SU-DHL-6 (cell line): Measurements from ENCODE around the gene RHOJ.
"Not testable (repeated sequence)": the region's sequence is repeated elsewhere in the genome, so short reads cannot be mapped to it uniquely, and the experiment has no call there.

Source experiments
- H2AFZ ChIP-seq: fragments of 200-600 bp; sonication (generic); 2 replicates; pipeline ENCODE4 v1.6.1; 2014; ENCODE audit warnings: low read depth, mild to moderate bottlenecking, moderate library complexity, mixed read lengths, antibody characterized with exemption, low read length; ENCODE audit not compliant: severe bottlenecking
- H3F3A ChIP-seq: fragments of 200-600 bp; shearing (Covaris generic); 2 replicates; pipeline ENCODE4 v1.6.0; 2016; ENCODE audit warnings: antibody characterized with exemption, mild to moderate bottlenecking; ENCODE audit not compliant: insufficient read depth
- H3K27ac ChIP-seq: fragments of 200-600 bp; sonication (generic); 2 replicates; pipeline ENCODE4 v1.5.1; 2016; ENCODE audit warnings: low read depth, mild to moderate bottlenecking, low read length, moderate library complexity, mixed read lengths
- H3K27me3 ChIP-seq: fragments of 200-600 bp; sonication (generic), shearing (Covaris generic); 2 replicates; pipeline ENCODE4 v1.6.0; 2014; ENCODE audit warnings: mild to moderate bottlenecking, low read length
- H3K36me3 ChIP-seq: fragments of 200-600 bp; sonication (generic); 2 replicates; pipeline ENCODE4 v1.6.1; 2014; ENCODE audit warnings: mild to moderate bottlenecking, low read length, mixed read lengths
- H3K4me2 ChIP-seq: fragments of 300-600, 200-600 bp; shearing (Covaris generic), sonication (generic); 2 replicates; pipeline ENCODE4 v1.6.0; 2014; ENCODE audit warnings: low read length, low read depth, mild to moderate bottlenecking; ENCODE audit not compliant: poor library complexity, severe bottlenecking
- H3K4me3 ChIP-seq: fragments of 200-600 bp; sonication (generic); 2 replicates; pipeline ENCODE4 v1.5.1; 2014; ENCODE audit warnings: antibody characterized with exemption, low read length, mild to moderate bottlenecking, mixed read lengths; ENCODE audit not compliant: insufficient read depth, poor library complexity, severe bottlenecking
- H3K79me2 ChIP-seq: fragments of 200-600 bp; sonication (generic); 2 replicates; pipeline ENCODE4 v1.6.1; 2014; ENCODE audit warnings: mild to moderate bottlenecking, low read length, moderate library complexity; ENCODE audit not compliant: insufficient read depth
- H3K9ac ChIP-seq: fragments of 200-600 bp; sonication (generic); 2 replicates; pipeline ENCODE4 v1.7.0; 2014; ENCODE audit warnings: mild to moderate bottlenecking, low read length
- H3K9me2 ChIP-seq: fragments of 200-600 bp; sonication (generic); replicated peaks from 2 replicates; pipeline ENCODE4 v1.6.1; 2014; ENCODE audit warnings: low read length; ENCODE audit not compliant: insufficient read depth
- H3K9me3 ChIP-seq: fragments of 200-600 bp; sonication (generic); 2 replicates; pipeline ENCODE4 v1.6.1; 2014; ENCODE audit warnings: low read length, mixed read lengths; ENCODE audit not compliant: insufficient read depth
- H4K20me1 ChIP-seq: fragments of 200-600 bp; sonication (generic); 2 replicates; pipeline ENCODE4 v1.6.1; 2014; ENCODE audit warnings: low read depth, mild to moderate bottlenecking, antibody characterized with exemption, low read length, moderate library complexity, mixed read lengths
- EZH2phosphoT487 ChIP-seq: fragments of 200-600 bp; sonication (generic), shearing (Covaris generic); conservative IDR thresholded peaks from 2 replicates; pipeline ENCODE4 v1.6.1; 2018; ENCODE audit warnings: mild to moderate bottlenecking, antibody characterized with exemption, low read length, moderate library complexity, mixed read lengths
- TF ChIP-seq, protein P1 (sequence below): fragments of 200-600 bp; sonication (generic); IDR thresholded peaks from one replicate; pipeline ENCODE4 v1.5.1; 2017; ENCODE audit warnings: antibody characterized with exemption, mild to moderate bottlenecking, low read length, moderate library complexity; ENCODE audit not compliant: insufficient read depth, poor library complexity, severe bottlenecking

Gene RHOJ

DNA sequence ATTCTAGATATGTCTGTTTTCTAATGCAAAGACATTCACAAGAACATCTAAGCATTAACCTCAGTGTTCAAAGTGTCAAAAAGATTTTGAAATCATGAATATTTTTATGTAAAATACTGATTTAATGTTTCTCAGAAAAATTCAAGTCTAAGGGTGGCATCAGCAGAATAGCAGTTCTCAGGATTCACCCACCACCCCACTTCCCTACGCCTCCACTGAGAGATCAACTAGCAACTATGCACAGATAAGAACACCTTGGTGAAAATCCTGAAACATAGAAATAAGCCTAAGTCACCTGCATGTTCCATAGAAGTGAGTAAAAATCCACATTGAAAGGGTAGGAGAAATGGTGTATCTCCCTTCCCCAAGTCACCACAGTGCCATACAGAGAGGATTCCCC is 40.9 kb upstream of the RHOJ start:
- H3K27me3 ChIP-seq = no peaks in the 10 kb centered on the region

DNA sequence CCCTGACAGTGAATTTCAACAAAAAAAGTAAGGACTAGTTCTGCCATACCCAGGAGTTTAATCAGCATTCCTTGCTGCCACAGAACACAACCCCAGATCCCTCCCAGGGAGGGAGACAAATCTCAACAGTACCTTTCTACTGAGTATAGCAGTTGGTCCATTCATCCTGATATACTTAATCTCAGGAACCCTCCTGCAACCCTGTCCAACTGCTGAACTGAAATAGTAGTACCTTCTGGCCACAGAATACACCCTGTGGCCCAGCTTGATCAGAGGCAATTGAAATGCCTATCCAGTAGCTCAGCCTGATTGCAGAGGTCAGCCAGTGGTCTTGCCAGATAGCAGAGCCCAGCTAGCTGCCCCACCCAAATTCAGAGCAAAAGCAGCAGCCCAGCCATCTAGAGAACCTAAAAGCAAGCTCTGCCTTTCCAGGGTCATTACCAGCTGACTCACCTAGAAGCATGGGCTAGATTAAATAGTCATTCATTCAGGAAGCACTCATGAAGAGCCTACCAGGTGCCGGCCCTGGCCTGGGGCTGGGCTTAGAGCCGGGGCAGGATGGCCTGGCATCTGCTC is 40.0 kb upstream of the RHOJ start:
- no peak overlapping the region for H3K27ac ChIP-seq
- H3F3A ChIP-seq = no peaks in the 10 kb centered on the region
- H3K36me3 ChIP-seq = no peaks in the 10 kb centered on the region
- no peaks in the 10 kb centered on the region for H3K27me3 ChIP-seq
- no peak for TF ChIP-seq EZH2phosphoT487
- TF ChIP-seq, protein P1, sequence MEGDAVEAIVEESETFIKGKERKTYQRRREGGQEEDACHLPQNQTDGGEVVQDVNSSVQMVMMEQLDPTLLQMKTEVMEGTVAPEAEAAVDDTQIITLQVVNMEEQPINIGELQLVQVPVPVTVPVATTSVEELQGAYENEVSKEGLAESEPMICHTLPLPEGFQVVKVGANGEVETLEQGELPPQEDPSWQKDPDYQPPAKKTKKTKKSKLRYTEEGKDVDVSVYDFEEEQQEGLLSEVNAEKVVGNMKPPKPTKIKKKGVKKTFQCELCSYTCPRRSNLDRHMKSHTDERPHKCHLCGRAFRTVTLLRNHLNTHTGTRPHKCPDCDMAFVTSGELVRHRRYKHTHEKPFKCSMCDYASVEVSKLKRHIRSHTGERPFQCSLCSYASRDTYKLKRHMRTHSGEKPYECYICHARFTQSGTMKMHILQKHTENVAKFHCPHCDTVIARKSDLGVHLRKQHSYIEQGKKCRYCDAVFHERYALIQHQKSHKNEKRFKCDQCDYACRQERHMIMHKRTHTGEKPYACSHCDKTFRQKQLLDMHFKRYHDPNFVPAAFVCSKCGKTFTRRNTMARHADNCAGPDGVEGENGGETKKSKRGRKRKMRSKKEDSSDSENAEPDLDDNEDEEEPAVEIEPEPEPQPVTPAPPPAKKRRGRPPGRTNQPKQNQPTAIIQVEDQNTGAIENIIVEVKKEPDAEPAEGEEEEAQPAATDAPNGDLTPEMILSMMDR = no peak
- H3K9ac ChIP-seq = no peak overlapping the region
- H2AFZ ChIP-seq = no peak overlapping the region
- no peaks in the 10 kb centered on the region for H3K9me3 ChIP-seq
- no peak overlapping the region for H3K4me2 ChIP-seq
- H3K79me2 ChIP-seq = no peaks in the 10 kb centered on the region
- H3K4me3 ChIP-seq = no peak overlapping the region
- no peaks in the 10 kb centered on the region for H3K9me2 ChIP-seq
- no peaks in the 10 kb centered on the region for H4K20me1 ChIP-seq

More for the DNA sequence above, 40.9 kb upstream of the RHOJ start:
- Histone ChIP-seq H3K36me3 (no peaks in the 10 kb centered on the region), H3K27ac (no peak overlapping the region), H3K4me3 (no peak overlapping the region), H3F3A (no peaks in the 10 kb centered on the region), H3K9me2 (no peaks in the 10 kb centered on the region), H3K79me2 (no peaks in the 10 kb centered on the region), H4K20me1 (no peaks in the 10 kb centered on the region), H3K9ac (no peak overlapping the region), H3K9me3 (no peaks in the 10 kb centered on the region), H2AFZ (no peak overlapping the region), H3K4me2 (no peak overlapping the region)
- no peak for TF ChIP-seq EZH2phosphoT487
- TF ChIP-seq, protein P1 = no peak

DNA sequence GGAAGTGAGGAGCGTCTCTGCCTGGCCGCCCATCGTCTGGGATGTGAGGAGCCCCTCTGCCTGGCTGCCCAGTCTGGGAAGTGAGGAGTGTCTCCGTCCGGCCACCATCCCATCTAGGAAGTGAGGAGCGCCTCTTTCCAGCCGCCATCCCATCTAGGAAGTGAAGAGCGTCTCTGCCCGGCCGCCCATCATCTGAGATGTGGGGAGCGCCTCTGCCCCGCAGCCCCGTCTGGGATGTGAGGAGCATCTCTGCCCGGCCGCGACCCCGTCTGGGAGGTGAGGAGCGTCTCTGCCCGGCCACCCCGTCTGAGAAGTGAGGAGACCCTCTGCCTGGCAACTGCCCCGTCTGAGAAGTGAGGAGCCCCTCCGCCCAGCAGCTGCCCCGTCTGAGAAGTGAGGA is 39.0 kb upstream of the RHOJ start:
- H3K36me3 ChIP-seq, H3K79me2 ChIP-seq, H4K20me1 ChIP-seq, H3K4me3 ChIP-seq, H3K9ac ChIP-seq, H3K9me2 ChIP-seq, H2AFZ ChIP-seq, H3K27me3 ChIP-seq, H3K4me2 ChIP-seq, H3F3A ChIP-seq, H3K9me3 ChIP-seq, H3K27ac ChIP-seq: not testable (repeated sequence)

DNA sequence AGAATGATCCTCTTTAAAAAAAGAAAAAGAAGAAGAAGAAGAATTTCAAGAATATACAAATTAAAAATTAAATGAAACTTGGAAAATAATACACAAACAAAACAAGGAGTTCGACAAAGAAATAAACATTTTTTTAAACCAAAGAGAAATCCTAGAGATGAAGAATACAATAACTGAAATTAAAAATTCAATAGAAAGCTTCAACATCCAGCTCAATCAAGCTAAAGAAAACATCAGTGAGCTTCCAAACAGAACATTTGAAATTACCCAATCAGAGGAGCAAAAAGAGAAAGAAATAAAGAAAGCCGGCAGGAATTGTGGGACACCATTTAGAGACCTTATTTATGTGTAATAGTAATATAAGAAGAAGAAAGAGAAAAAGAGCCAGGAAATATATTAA is 37.2 kb upstream of the RHOJ start:
- H3K9ac ChIP-seq = no peak overlapping the region
- H3K9me2 ChIP-seq = no peaks in the 10 kb centered on the region
- H3K27me3 ChIP-seq = peaks cover 3% of the 10 kb centered on the region; the same call in 1 of the 2 replicates
- no peaks in the 10 kb centered on the region for H4K20me1 ChIP-seq
- H3K9me3 ChIP-seq = no peaks in the 10 kb centered on the region
- H2AFZ ChIP-seq = no peak overlapping the region
- no peak overlapping the region for H3K4me2 ChIP-seq
- no peaks in the 10 kb centered on the region for H3F3A ChIP-seq
- no peak for TF ChIP-seq EZH2phosphoT487
- TF ChIP-seq, protein P1 = no peak
- H3K36me3 ChIP-seq = no peaks in the 10 kb centered on the region
- no peak overlapping the region for H3K27ac ChIP-seq
- no peaks in the 10 kb centered on the region for H3K79me2 ChIP-seq
- no peak overlapping the region for H3K4me3 ChIP-seq
